GM23338 (cell line): ENCODE data around the gene FHL2.

Experiments used
- EZH2 ChIP-seq: fragments of 200-600 bp; sonication (generic); IDR thresholded peaks from one replicate; pipeline ENCODE4 v1.8.0; 2017; ENCODE audit warnings: antibody characterized with exemption, mild to moderate bottlenecking, low read depth; ENCODE audit not compliant: unreplicated experiment
- JUNB ChIP-seq: IDR thresholded peaks from one replicate; pipeline ENCODE4 v1.6.1; 2016; ENCODE audit warnings: antibody characterized with exemption; ENCODE audit not compliant: unreplicated experiment
- ZNF331 ChIP-seq: fragments of 250-450 bp; sonication (Bioruptor Pico); IDR thresholded peaks from 2 replicates; pipeline ENCODE4 v1.5.0; 2020; ENCODE audit warnings: low read depth, mild to moderate bottlenecking, moderate library complexity
- TF ChIP-seq, protein P1 (sequence below), 2 experiments: fragments of 200-600 bp in 1 of 2; sonication (generic) in 1 of 2; conservative IDR thresholded peaks; 2 replicates each; pipeline versions ENCODE4 v1.5.1 to v1.6.1; 2016 to 2017; ENCODE audit warnings: antibody characterized with exemption in 2 of 2, low read depth in 2 of 2, mild to moderate bottlenecking in 2 of 2, moderate library complexity in 1 of 2

DNA sequence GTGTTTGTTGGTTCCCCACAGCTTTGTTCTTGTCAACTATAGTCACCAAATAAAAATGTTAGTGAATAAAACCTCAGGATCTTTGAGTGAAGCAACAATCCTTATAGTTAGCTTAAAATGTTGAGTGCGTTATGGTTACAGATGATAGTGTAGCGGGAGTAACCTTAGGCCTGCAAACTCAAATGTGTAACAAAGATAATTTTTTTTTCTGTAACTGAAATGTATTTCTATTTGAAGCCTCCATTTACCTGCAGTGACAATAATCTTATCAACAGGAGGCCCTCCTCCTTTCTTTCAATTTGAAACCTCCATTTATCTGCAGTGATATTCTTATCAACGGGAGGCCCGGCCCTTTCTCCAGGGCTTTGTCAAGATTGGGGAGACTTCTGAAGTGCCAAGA is 64.6 kb downstream of the FHL2 start:
- TF ChIP-seq, protein P1, sequence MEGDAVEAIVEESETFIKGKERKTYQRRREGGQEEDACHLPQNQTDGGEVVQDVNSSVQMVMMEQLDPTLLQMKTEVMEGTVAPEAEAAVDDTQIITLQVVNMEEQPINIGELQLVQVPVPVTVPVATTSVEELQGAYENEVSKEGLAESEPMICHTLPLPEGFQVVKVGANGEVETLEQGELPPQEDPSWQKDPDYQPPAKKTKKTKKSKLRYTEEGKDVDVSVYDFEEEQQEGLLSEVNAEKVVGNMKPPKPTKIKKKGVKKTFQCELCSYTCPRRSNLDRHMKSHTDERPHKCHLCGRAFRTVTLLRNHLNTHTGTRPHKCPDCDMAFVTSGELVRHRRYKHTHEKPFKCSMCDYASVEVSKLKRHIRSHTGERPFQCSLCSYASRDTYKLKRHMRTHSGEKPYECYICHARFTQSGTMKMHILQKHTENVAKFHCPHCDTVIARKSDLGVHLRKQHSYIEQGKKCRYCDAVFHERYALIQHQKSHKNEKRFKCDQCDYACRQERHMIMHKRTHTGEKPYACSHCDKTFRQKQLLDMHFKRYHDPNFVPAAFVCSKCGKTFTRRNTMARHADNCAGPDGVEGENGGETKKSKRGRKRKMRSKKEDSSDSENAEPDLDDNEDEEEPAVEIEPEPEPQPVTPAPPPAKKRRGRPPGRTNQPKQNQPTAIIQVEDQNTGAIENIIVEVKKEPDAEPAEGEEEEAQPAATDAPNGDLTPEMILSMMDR (conservative IDR thresholded peaks at IDR 0.05; ENCODE audit: low read depth in 2 of 2): no peak
- no peak for TF ChIP-seq EZH2
- no peak for TF ChIP-seq ZNF331 (CRISPR knock-in tag)
- TF ChIP-seq JUNB: no peak
